ENCODE results near the gene GIGYF1.
A peak's percentile ranks its signal among the peaks of the same experiment; 100 is the strongest.
"Not testable (repeated sequence)": the region's sequence is repeated elsewhere in the genome, so short reads cannot be mapped to it uniquely, and the experiment has no call there.

GIGYF1 gene

GRCh38 chr7:100671353-100672327 is 22.4 kb downstream of the GIGYF1 start:
- no peak for DNase-seq

DNA sequence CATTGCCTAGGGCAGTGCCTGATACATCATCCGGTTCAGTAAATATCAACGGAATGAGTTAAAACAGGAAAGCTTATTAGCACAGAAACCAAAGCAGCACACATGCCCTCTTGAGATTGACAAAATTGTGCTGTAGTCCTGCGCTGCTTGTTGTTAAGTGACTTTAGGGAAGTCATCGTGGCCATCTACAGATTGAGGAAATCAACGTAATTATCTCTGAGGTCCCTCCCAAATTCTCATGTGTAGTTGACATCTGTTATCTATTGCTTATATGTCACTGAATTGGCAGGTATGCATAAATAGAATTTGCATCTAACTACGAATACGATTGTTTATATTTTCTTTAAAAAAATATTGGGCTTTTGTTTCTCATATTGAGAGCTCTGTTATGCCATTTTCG is 24.0 kb downstream of the GIGYF1 start:
- DNase-seq = no peak

DNA sequence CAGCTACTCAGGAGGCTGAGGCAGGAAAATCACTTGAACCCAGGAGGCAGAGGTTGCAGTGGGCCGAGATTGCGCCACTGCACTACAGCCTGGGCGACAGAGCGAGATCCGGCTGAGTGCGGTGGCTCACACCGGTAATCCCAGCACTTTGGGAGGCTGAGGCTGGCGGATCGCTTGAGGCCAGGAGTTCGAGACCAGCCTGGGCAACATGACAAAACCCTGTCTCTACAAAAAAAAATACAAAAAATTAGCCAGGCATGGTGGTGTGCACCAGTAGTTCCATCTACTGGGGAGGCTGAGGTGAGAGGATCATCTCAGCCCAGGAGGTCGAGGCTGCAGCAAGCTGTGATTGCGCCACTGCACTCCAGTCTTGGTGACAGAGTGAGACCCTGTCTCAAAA is 24.9 kb downstream of the GIGYF1 start:
- DNase-seq = not testable (repeated sequence)

DNA sequence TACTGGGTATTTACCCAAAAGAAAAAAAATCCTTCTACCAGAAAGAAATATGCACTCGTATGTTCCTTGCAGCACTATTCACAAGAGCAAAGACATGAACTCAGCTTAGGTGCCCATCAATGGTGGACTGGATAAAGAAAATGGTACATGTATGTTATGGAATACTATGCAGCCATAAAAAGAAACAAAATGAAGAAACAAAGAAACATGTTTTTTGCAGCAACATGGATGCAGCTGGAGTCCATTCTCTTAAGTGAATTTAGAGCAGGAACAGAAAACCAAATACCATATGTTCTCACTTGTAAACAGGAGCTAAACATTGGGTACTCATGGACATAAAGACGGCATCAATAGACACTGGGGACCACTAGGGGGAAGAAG is 26.0 kb downstream of the GIGYF1 start:
- DNase-seq = no peak

DNA sequence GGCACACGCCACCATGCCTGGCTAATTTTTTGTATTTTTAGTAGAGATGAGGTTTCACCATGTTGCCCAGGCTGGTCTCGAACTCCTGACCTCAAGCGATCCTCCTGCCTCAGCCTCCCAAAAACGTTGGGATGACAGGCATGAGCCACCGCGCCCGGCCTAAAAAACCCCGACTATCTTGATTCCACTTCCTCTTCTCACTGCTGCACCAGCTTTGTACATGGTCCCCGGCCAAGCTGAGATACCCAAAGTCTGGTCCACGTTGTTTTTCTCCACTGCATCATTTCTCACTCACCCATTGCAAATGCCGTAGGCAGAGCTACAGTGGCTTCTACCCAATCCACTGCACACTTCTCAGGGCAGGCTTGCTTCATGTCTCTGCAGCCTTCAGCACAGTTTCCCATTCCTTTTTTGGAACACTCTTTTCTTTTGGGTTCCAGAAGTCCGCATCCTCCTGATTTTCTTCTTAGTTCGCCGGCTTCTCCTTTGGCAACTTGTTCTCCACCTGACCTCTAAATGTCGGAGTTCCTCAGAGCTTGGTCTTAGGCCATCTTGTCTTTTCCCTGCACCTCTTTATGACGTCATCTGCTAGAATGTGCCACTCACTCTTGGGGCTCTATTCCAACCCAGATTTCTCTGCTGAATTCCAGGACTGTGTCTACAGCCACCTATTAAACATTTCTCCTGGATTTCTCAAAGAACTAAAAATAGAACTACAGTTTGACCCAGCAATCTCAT is 26.6 kb downstream of the GIGYF1 start:
- no peak for DNase-seq

DNA sequence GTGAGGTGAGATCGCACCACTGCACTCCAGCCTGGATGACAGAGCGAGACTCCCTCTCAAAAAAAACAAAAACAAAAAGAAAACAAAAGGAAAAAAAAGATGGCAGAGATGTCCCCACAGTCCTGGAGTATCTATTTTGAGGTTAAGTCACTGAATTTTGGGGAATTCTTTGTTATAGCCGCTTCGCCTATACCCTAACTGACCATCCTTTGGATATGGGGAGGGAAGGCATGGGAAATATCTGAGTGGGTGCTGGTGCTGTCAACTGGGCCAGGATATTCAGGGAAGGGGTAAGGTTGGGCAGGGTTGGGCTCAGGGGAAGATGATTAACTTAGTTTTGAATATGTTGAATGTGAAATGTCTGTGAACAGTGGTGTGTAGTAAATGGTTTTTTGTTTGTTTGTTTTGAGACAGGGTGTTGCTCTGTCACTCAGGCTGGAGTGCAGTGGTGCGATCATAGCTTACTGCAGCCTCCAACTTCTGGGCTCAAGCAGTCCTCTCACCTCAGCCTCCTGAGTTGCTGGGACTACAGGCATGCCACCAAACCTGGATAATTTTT is 28.8 kb downstream of the GIGYF1 start:
- DNase-seq = no peak

GRCh38 chr7:100662194-100662776 is 31.8 kb downstream of the GIGYF1 start:
- not testable (repeated sequence) for DNase-seq

- DNase-seq = peak; percentile 38
Measured at GRCh38 chr7:100655908-100656674, 38.0 kb downstream of the GIGYF1 start, which contains the start of gene ACTL6B. TSS of gene ACTL6B (minus strand) at chr7:100656448. CDS start at chr7:100656354, 94 bp downstream.

DNA sequence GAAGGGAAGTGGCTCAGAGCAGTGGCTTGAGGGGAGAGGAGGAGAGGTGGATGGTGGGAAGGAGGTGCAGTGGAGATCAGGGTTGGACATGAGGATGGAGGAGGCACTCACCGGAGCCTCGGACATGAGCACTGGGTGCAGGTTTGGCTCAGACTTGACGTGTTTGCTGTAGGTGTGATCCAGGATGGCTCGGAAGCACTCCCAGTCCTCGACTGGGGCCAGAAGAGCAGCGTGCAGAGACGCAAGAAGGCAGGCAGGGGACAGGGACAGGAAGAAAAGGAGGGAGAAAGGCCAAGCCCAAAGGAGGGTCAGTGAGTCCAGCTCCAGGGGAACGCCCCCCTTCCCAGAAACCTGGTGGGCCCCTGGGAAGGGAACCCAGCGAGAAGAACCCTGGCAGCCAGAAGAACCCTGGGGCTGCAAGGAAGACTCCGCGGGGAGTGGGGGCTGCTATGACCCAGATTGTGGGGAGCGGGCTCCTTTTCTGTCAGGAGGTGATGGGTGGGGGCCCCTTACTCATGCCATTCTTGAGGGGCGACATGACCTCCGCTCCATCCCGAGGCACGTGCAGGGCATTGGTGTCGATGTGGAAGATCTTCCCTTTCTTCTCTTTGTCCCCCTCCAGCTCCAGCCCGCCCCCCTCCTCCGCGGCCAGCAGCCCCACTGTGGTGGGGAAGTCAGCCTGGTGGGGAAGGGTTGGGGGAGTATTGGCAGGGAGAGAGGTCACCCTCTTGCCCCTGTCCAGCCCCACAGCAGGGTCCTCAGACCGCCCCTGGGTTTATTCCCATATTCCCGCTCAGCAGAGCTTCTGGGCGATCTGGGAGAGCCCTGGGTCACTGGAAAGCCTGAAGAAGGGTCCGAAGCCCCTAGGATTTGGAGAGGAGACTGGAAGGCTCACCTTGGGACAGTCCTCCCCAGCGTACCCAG is 38.9 kb downstream of the GIGYF1 start:
- no peak for DNase-seq

- no peak for DNase-seq
Measured at GRCh38 chr7:100649826-100650565, 44.1 kb downstream of the GIGYF1 start.

- DNase-seq = no peak
Measured at GRCh38 chr7:100642534-100642907, 51.5 kb downstream of the GIGYF1 start.

GRCh38 chr7:100641860-100642533 is 52.1 kb downstream of the GIGYF1 start:
- no peak for DNase-seq

DNA sequence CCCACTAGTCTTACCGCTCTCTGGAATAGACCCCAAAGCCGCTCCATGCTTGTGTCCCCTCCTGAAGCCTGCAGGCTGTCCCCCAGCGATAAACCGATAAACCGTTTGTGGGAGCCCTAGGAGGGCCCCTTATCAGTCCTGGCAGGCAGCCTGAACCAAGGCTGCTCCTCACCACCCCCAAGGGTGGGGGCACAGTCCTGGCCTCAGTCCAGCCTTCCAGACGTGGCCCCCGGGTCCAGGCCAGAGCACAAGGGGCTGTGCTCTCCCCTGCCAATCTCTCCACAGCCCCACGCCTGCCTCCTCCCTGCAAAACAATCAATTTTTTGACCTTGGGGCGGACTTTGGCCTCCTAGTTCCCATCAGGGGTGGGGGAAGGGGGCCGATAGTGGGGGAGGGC is 52.6 kb downstream of the GIGYF1 start, which contains the start of gene TFR2:
Gene TFR2 (minus strand): TSS at position 90 of the 397 bp plus-strand sequence. CDS start 43 bp downstream, at position 47.
- no peak for DNase-seq

DNA sequence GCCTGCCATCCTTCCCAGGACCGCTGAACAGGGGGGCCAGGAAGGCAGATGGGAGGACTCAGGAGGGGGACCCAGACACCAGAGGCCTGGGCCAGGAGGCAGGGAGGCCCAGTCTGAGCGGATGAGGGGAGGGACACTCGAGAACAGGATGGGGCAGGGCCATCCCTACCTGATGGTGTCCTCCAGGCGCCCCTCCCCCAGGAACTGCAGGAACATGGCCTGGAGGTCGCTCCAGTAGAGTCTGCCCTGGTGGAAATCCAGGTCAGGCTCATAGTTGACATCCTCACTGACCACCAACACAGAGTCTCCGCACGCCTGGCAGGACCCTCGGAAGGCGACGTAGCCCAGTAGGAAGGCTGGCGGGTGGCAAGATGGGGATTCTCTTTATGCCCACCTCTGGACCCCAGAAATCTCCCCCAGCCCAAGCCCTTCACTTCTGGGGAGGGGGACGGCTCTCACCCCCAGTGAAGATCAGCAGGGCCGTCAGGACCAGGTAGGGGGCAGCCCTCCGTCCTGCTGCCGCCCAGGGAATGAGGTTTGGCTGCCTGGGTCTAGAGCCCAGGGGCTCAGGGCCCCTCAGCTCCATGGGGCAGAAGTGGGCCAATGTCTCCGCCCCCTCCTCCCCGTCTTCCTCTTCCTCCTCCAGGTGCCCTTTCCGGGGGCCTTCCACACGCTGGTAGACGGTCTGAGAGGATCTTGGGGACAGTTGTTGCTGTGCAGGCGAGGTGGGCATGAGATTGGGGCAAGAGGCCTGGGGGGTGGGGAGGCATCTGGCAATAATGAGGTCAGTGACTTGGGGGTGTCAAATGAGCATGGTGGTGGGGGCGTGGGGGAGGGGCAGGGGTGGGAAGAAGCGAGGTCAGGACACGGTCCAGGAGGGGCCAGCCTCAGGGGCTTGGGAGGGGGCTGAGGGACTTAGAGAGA is 53.3 kb downstream of the GIGYF1 start:
- no peak for DNase-seq

- no peak for DNase-seq
Measured at GRCh38 chr7:100639995-100640516, 54.0 kb downstream of the GIGYF1 start.

- DNase-seq = no peak
Measured at GRCh38 chr7:100632951-100633717, 60.9 kb downstream of the GIGYF1 start.

GRCh38 chr7:100630066-100630465 is 64.0 kb downstream of the GIGYF1 start:
- no peak for DNase-seq

Measured in NCI-H2081 treated with DMSO at 0.1 percent for 48 hours (cell line).